Kidney epithelial cell (primary cell): ENCODE data around the gene DNAJC15. TPM values are rescaled to one million over a fixed set of nuclear protein-coding genes. Genes with fewer than 3 reads are reported as not detected.

Experiments used
- DNase-seq: peaks from one replicate; pipeline ENCODE4 v3.0.0-alpha.2; 2010; ENCODE audit warnings: low read depth
- H3K27me3 ChIP-seq: 2 replicates; pipeline ENCODE4 v1.6.0; 2011; ENCODE audit warnings: low read length; ENCODE audit not compliant: control insufficient read depth, insufficient read depth
- H3K36me3 ChIP-seq: 2 replicates; pipeline ENCODE4 v1.5.1; 2011; ENCODE audit warnings: low read length; ENCODE audit not compliant: control insufficient read depth, insufficient read depth
- H3K4me3 ChIP-seq: 2 replicates; pipeline ENCODE4 v1.5.1; 2011; ENCODE audit warnings: low read depth, mild to moderate bottlenecking, control low read depth, low read length
- CTCF ChIP-seq: IDR thresholded peaks from 2 replicates; pipeline ENCODE4 v1.5.1; 2011; ENCODE audit warnings: mild to moderate bottlenecking, moderate library complexity, low read length, control low read depth, inconsistent platforms; ENCODE audit not compliant: insufficient read depth, poor library complexity, severe bottlenecking
- total RNA-seq: library from RNA; depleted of rRNA; stranded (reverse); fragments of >200 nt; gene quantifications from 2 replicates; pipeline ENCODE4 v1.2.3, GENCODE V29; 2015

The DNAJC15 gene
- total RNA-seq, 1 donor from 2014 or later = 16.0 TPM

GRCh38 chr13:43116242-43116641, 92.9 kb downstream of the DNAJC15 start:
- Histone ChIP-seq H3K36me3 (no peaks in the 10 kb centered on the region), H3K27me3 (no peaks in the 10 kb centered on the region), H3K4me3 (no peak overlapping the region)
- DNase-seq = no peak
- TF ChIP-seq CTCF = no peak

GRCh38 chr13:43118521-43118920, 95.1 kb downstream of the DNAJC15 start:
- no peak overlapping the region for H3K4me3 ChIP-seq
- TF ChIP-seq CTCF = no peak
- no peaks in the 10 kb centered on the region for H3K27me3 ChIP-seq
- no peak for DNase-seq
- H3K36me3 ChIP-seq = no peaks in the 10 kb centered on the region

GRCh38 chr13:43119206-43119605, 95.8 kb downstream of the DNAJC15 start:
- no peaks in the 10 kb centered on the region for H3K36me3 ChIP-seq
- no peak overlapping the region for H3K4me3 ChIP-seq
- no peaks in the 10 kb centered on the region for H3K27me3 ChIP-seq
- no peak for TF ChIP-seq CTCF
- no peak for DNase-seq

- no peaks in the 10 kb centered on the region for H3K36me3 ChIP-seq
- DNase-seq = no peak
- H3K27me3 ChIP-seq = no peaks in the 10 kb centered on the region
- no peak for TF ChIP-seq CTCF
- H3K4me3 ChIP-seq = no peak overlapping the region
Measured at GRCh38 chr13:43122791-43123190, 99.4 kb downstream of the DNAJC15 start.

GRCh38 chr13:43123856-43124255, 100.5 kb downstream of the DNAJC15 start:
- Histone ChIP-seq H3K27me3 (no peaks in the 10 kb centered on the region), H3K4me3 (no peak overlapping the region), H3K36me3 (no peaks in the 10 kb centered on the region)
- no peak for DNase-seq
- TF ChIP-seq CTCF = no peak

- Histone ChIP-seq H3K4me3 (no peak overlapping the region), H3K36me3 (no peaks in the 10 kb centered on the region), H3K27me3 (no peaks in the 10 kb centered on the region)
- no peak for TF ChIP-seq CTCF
- no peak for DNase-seq
Measured at GRCh38 chr13:43124490-43124889, 101.1 kb downstream of the DNAJC15 start.
